WERI-Rb-1 (cell line): ENCODE results near the gene FAM131A.

Source experiments
- DNase-seq: peaks from one replicate; pipeline ENCODE4 v3.0.0-alpha.2; 2020
- H3K27ac ChIP-seq: fragments of 250-450 bp; sonication (Bioruptor Pico); 2 replicates; pipeline ENCODE4 v1.5.1; 2020; ENCODE audit warnings: mild to moderate bottlenecking, moderate library complexity
- H3K27me3 ChIP-seq: fragments of 250-450 bp; sonication (Bioruptor Pico); 2 replicates; pipeline ENCODE4 v1.5.1; 2021; ENCODE audit warnings: mild to moderate bottlenecking, low read depth, moderate library complexity; ENCODE audit not compliant: insufficient read depth, severe bottlenecking
- H3K36me3 ChIP-seq: fragments of 250-450 bp; sonication (Bioruptor Pico); 2 replicates; pipeline ENCODE4 v1.5.1; 2020; ENCODE audit warnings: mild to moderate bottlenecking, moderate library complexity
- H3K4me3 ChIP-seq: 2 replicates; pipeline ENCODE4 v1.5.1; 2011; ENCODE audit warnings: low read depth, mild to moderate bottlenecking, control low read depth, low read length
- H3K9me3 ChIP-seq: fragments of 250-450 bp; sonication (Bioruptor Pico); 2 replicates; pipeline ENCODE4 v1.5.1; 2021; ENCODE audit warnings: mild to moderate bottlenecking, moderate library complexity; ENCODE audit not compliant: severe bottlenecking
- CTCF ChIP-seq: IDR thresholded peaks from 2 replicates; pipeline ENCODE4 v1.5.1; 2011; ENCODE audit warnings: low read depth, mild to moderate bottlenecking, control low read depth, inconsistent platforms, low read length

Gene FAM131A

GRCh38 chr3:184325715-184326369 lies 11.6 kb upstream of the FAM131A start:
- no peak for TF ChIP-seq CTCF
- no peaks in the 10 kb centered on the region for H3K27me3 ChIP-seq
- H3K27ac ChIP-seq = no peak overlapping the region
- no peak for DNase-seq
- no peaks in the 10 kb centered on the region for H3K9me3 ChIP-seq
- H3K4me3 ChIP-seq = no peak overlapping the region
- H3K36me3 ChIP-seq = peaks cover 99% of the 10 kb centered on the region

- DNase-seq = no peak
- Histone ChIP-seq H3K27ac (no peak overlapping the region), H3K27me3 (no peaks in the 10 kb centered on the region), H3K4me3 (no peak overlapping the region), H3K9me3 (no peaks in the 10 kb centered on the region), H3K36me3 (peaks cover 99% of the 10 kb centered on the region)
- TF ChIP-seq CTCF = no peak
Measured at GRCh38 chr3:184327171-184327570, 10.2 kb upstream of the FAM131A start.

- Histone ChIP-seq H3K9me3 (no peaks in the 10 kb centered on the region), H3K4me3 (no peak overlapping the region), H3K36me3 (peaks cover 99% of the 10 kb centered on the region), H3K27ac (no peak overlapping the region), H3K27me3 (no peaks in the 10 kb centered on the region)
- TF ChIP-seq CTCF = no peak
- DNase-seq = no peak
Measured at GRCh38 chr3:184328516-184328915, 8.9 kb upstream of the FAM131A start.

- TF ChIP-seq CTCF = no peak
- no peak for DNase-seq
- H3K27me3 ChIP-seq = no peaks in the 10 kb centered on the region
- H3K36me3 ChIP-seq = peaks cover 80% of the 10 kb centered on the region
- H3K4me3 ChIP-seq = no peak overlapping the region
- no peaks in the 10 kb centered on the region for H3K9me3 ChIP-seq
- H3K27ac ChIP-seq = no peak overlapping the region
Measured at GRCh38 chr3:184332370-184333090, 4.9 kb upstream of the FAM131A start.

GRCh38 chr3:184333190-184333589 lies 4.2 kb upstream of the FAM131A start:
- no peak for DNase-seq
- Histone ChIP-seq H3K27me3 (no peaks in the 10 kb centered on the region), H3K9me3 (no peaks in the 10 kb centered on the region), H3K27ac (no peak overlapping the region), H3K36me3 (peaks cover 74% of the 10 kb centered on the region), H3K4me3 (no peak overlapping the region)
- TF ChIP-seq CTCF = no peak
